ENCODE measurements around the gene MTMR10. TPM values are rescaled to one million over a fixed set of nuclear protein-coding genes. Genes with fewer than 3 reads are reported as not detected.

Gene MTMR10
- polyA plus RNA-seq, 1 of the 3 experiments (the other 2 are of a cell fraction): 6.4 TPM

DNA sequence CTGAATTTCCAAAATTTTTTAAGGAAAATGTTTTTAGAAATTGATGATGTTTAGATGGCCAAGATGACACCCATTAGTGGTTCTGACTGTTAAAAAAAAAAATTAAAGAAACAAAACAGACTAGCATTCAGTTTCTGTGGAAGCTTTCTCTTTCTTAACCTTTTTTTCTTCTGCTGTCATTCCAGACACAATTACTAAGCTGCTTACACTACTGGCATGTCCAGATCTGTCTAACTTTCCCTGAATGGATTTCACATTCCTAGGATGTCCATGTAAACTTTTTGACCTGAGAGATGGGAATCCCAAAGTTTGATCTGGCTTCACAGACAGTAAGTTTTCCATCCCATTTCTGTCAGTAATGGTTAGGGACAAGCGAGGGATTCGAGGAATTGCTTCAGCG lies 10.3 kb upstream of the MTMR10 start:
- no peak overlapping the region for H3K9ac ChIP-seq
- no peaks in the 10 kb centered on the region; a peak in 1 of 4 replicates for H3K4me1 ChIP-seq (ENCODE audit: control insufficient read depth in 1 of 2, insufficient read depth in 2 of 2, low read depth in 1 of 2, low read length in 1 of 2)
- no peak overlapping the region for H3K4me3 ChIP-seq (ENCODE audit: low read depth in 2 of 2, low read length in 1 of 2)
- 76% methylated on average over 3 of the region's 3 CpGs for WGBS (ENCODE audit: low lambda C conversion rate)
- no peaks in the 10 kb centered on the region for H4K20me1 ChIP-seq (ENCODE audit: insufficient read depth)
- no peak for TF ChIP-seq NFIC (IDR thresholded peaks at IDR 0.05; ENCODE audit: borderline replicate concordance)
- no peak for TF ChIP-seq EP300 (IDR thresholded peaks at IDR 0.05; ENCODE audit: borderline replicate concordance in 1 of 2, low read depth in 1 of 2, low read length in 1 of 2)
- TF ChIP-seq, protein P1, sequence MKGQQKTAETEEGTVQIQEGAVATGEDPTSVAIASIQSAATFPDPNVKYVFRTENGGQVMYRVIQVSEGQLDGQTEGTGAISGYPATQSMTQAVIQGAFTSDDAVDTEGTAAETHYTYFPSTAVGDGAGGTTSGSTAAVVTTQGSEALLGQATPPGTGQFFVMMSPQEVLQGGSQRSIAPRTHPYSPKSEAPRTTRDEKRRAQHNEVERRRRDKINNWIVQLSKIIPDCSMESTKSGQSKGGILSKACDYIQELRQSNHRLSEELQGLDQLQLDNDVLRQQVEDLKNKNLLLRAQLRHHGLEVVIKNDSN (IDR thresholded peaks at IDR 0.05; ENCODE audit: borderline replicate concordance, low read depth): no peak
- no peak for TF ChIP-seq NRF1 (IDR thresholded peaks at IDR 0.05; ENCODE audit: low read depth, low read length)
- no peak for TF ChIP-seq CHD2 (IDR thresholded peaks at IDR 0.05; ENCODE audit: low read length, partially characterized antibody)
- no peak for TF ChIP-seq FOSL2 (IDR thresholded peaks at IDR 0.05; ENCODE audit: borderline replicate concordance, low read depth)
- no peak for TF ChIP-seq CTCF (IDR thresholded peaks at IDR 0.05)
- TF ChIP-seq YY1 (IDR thresholded peaks at IDR 0.05; ENCODE audit: low read depth): no peak
- TF ChIP-seq, protein P2, sequence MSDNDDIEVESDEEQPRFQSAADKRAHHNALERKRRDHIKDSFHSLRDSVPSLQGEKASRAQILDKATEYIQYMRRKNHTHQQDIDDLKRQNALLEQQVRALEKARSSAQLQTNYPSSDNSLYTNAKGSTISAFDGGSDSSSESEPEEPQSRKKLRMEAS (IDR thresholded peaks at IDR 0.05; ENCODE audit: low read depth): no peak
- no peak for TF ChIP-seq GATA2 (CRISPR knock-in tag; IDR thresholded peaks at IDR 0.05)
- TF ChIP-seq MXI1 (IDR thresholded peaks at IDR 0.05; ENCODE audit: low read depth, low read length): no peak
- TF ChIP-seq REST (IDR thresholded peaks at IDR 0.05; ENCODE audit: low read depth, low read length): no peak
- TF ChIP-seq TAF1 (IDR thresholded peaks at IDR 0.05; ENCODE audit: borderline replicate concordance, low read depth, low read length): no peak
- no peak for TF ChIP-seq POLR2AphosphoS5 (IDR thresholded peaks at IDR 0.05; ENCODE audit: low read depth, low read length)
- no peak for TF ChIP-seq FOXM1 (IDR thresholded peaks at IDR 0.05; ENCODE audit: low read depth)
- TF ChIP-seq, protein P3, sequence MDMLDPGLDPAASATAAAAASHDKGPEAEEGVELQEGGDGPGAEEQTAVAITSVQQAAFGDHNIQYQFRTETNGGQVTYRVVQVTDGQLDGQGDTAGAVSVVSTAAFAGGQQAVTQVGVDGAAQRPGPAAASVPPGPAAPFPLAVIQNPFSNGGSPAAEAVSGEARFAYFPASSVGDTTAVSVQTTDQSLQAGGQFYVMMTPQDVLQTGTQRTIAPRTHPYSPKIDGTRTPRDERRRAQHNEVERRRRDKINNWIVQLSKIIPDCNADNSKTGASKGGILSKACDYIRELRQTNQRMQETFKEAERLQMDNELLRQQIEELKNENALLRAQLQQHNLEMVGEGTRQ (IDR thresholded peaks at IDR 0.05; ENCODE audit: borderline replicate concordance, low read depth, low read length): no peak
- TF ChIP-seq EZH2phosphoT487 (IDR thresholded peaks at IDR 0.05; ENCODE audit: borderline replicate concordance, low read depth): no peak
- no peak for TF ChIP-seq ELF1 (IDR thresholded peaks at IDR 0.05)
- TF ChIP-seq TEAD4 (IDR thresholded peaks at IDR 0.05; ENCODE audit: borderline replicate concordance, insufficient read depth): no peak
- TF ChIP-seq, protein P4, sequence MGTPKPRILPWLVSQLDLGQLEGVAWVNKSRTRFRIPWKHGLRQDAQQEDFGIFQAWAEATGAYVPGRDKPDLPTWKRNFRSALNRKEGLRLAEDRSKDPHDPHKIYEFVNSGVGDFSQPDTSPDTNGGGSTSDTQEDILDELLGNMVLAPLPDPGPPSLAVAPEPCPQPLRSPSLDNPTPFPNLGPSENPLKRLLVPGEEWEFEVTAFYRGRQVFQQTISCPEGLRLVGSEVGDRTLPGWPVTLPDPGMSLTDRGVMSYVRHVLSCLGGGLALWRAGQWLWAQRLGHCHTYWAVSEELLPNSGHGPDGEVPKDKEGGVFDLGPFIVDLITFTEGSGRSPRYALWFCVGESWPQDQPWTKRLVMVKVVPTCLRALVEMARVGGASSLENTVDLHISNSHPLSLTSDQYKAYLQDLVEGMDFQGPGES (IDR thresholded peaks at IDR 0.05; ENCODE audit: low read depth, low read length): no peak
- H2AFZ ChIP-seq (ENCODE audit: low read depth): no peak overlapping the region
- H3K27me3 ChIP-seq (ENCODE audit: insufficient read depth): no peaks in the 10 kb centered on the region
- no peaks in the 10 kb centered on the region for H3K9me3 ChIP-seq
- ChIA-PET POLR2A (no interaction called here), CTCF (interaction anchor here (1.6 kb wide), 1 partner anchor 126 kb away, joined by 3 read pairs; no protein-coding TSS in a partner anchor)
- no peaks in the 10 kb centered on the region for H3K36me3 ChIP-seq (replicated peaks in 1 of 2; ENCODE audit: control insufficient read depth in 1 of 2, insufficient read depth in 2 of 2, low read length in 1 of 2)
- no peak overlapping the region for H3K27ac ChIP-seq (ENCODE audit: low read depth in 2 of 2, low read length in 1 of 2)
- H3K4me2 ChIP-seq: no peak overlapping the region
- no peaks in the 10 kb centered on the region for H3K9me2 ChIP-seq
- no peaks in the 10 kb centered on the region for H3K79me2 ChIP-seq (ENCODE audit: insufficient read depth)
- no peaks in the 10 kb centered on the region for H3F3A ChIP-seq (replicated peaks; ENCODE audit: insufficient read depth)
- no peak for DNase-seq
